ENCODE measurements around the gene TMEM81. TPM values are rescaled to one million over a fixed set of nuclear protein-coding genes. Genes with fewer than 3 reads are reported as not detected.

The TMEM81 gene
- polyA plus RNA-seq, 2 of the 4 experiments (the other 2 are of a cell fraction): 2.2 to 4.3 TPM

DNA sequence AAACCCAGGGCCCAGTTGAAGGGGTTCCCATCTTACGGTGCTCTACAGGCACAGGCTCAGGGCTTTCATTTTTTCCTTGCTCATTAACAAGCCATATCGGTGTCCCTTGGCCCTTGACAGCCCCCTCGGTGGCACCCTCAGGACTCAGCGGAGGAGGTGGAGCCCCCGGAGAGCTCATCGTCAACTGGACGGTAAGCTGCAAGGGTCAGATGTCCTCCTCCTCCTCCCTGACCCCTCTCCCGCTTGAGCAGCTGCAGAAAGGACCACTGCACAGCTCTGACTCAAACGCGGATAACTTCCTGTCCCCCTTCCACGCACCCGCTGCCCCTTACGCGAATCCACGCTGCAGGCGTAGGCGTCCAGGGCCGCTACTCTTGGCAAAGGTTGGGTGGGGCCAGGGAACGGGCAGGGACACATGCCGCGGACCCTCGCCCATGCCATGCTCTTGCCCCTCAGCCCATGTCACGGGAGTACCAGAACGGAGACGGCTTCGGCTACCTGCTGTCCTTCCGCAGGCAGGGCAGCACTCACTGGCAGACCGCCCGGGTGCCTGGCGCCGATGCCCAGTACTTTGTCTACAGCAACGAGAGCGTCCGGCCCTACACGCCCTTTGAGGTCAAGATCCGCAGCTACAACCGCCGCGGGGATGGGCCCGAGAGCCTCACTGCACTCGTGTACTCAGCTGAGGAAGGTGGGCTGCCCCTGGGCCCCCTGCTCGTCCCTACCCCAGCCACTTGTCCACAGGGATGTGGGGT lies 14.7 kb downstream of the TMEM81 start:
- ChIA-PET POLR2A (interaction anchor here (0.6 kb wide), 1 partner anchor 66 kb away, joined by 3 read pairs; no protein-coding TSS in a partner anchor), CTCF (interaction anchor here (0.6 to 15.7 kb wide), 7 partner anchors 8 to 187 kb away, joined by 3 to 134 read pairs (median 6); no protein-coding TSS in a partner anchor)
- H3K4me3 ChIP-seq: no peak overlapping the region
- H3K27ac ChIP-seq: no peak overlapping the region
- FAIRE-seq: no peak
- no peak for TF ChIP-seq FOSB (CRISPR knock-in tag; IDR thresholded peaks at IDR 0.05)
- no peak for TF ChIP-seq ZSCAN20 (CRISPR knock-in tag; IDR thresholded peaks at IDR 0.05)
- TF ChIP-seq, protein P1, sequence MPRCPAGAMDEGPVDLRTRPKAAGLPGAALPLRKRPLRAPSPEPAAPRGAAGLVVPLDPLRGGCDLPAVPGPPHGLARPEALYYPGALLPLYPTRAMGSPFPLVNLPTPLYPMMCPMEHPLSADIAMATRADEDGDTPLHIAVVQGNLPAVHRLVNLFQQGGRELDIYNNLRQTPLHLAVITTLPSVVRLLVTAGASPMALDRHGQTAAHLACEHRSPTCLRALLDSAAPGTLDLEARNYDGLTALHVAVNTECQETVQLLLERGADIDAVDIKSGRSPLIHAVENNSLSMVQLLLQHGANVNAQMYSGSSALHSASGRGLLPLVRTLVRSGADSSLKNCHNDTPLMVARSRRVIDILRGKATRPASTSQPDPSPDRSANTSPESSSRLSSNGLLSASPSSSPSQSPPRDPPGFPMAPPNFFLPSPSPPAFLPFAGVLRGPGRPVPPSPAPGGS (IDR thresholded peaks at IDR 0.05): no peak
- TF ChIP-seq, protein P2, sequence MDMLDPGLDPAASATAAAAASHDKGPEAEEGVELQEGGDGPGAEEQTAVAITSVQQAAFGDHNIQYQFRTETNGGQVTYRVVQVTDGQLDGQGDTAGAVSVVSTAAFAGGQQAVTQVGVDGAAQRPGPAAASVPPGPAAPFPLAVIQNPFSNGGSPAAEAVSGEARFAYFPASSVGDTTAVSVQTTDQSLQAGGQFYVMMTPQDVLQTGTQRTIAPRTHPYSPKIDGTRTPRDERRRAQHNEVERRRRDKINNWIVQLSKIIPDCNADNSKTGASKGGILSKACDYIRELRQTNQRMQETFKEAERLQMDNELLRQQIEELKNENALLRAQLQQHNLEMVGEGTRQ (IDR thresholded peaks at IDR 0.05): no peak
- TF ChIP-seq EP300 (IDR thresholded peaks at IDR 0.05): no peak
- TF ChIP-seq TFCP2L1 (CRISPR knock-in tag; IDR thresholded peaks at IDR 0.05): no peak
- 72% methylated on average over 37 of the region's 42 CpGs for WGBS (ENCODE audit: missing lambda C conversion rate)
- no peaks in the 10 kb centered on the region for H3K4me1 ChIP-seq
- no peak overlapping the region for H3K4me2 ChIP-seq
- ATAC-seq: no peak
- DNase-seq (ENCODE audit: low read depth in 1 of 2, low spot score in 1 of 2): no peak
- no peaks in the 10 kb centered on the region for H3K9me3 ChIP-seq

DNA sequence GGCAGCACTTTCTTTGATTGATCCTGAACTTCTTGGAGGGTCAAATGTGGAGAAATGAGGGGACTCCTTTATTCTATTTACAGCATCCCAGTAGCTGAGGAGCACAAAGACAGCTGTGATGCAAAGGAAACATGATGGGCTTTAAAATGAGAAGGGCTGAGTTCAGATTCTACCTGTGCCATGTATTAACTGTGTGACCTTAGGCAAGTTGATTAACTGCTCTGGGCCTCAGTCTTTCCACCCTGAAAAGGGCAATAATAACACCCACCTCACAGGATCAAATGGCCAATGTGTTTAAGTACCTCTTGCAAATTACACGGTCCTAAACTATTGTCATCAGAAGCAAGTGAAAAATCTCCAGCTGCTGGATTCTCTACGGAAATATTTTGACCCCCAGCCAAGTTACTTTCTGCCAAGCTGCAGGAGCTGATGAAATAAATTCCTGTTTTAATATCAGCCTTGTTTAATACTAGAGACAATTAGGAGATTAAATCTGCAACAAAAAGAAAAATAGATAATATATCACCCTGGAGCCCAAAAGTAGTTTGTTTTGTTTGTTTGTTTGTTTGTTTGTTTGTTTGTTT lies 15.7 kb downstream of the TMEM81 start:
- Histone ChIP-seq H3K4me1 (no peaks in the 10 kb centered on the region), H3K4me3 (no peak overlapping the region), H3K4me2 (no peak overlapping the region), H3K9me3 (no peaks in the 10 kb centered on the region), H3K27ac (no peak overlapping the region)
- CTCF ChIA-PET: interaction anchor here (0.6 to 2.0 kb wide), 6 partner anchors 10 to 467 kb away, joined by 3 to 8 read pairs (median 4); no protein-coding TSS in a partner anchor
- 36% methylated on average over 2 of the region's 2 CpGs for WGBS (ENCODE audit: missing lambda C conversion rate)
- no peak for TF ChIP-seq HEYL (CRISPR knock-in tag; IDR thresholded peaks at IDR 0.05)
- TF ChIP-seq, protein P3, sequence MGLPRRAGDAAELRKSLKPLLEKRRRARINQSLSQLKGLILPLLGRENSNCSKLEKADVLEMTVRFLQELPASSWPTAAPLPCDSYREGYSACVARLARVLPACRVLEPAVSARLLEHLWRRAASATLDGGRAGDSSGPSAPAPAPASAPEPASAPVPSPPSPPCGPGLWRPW (IDR thresholded peaks at IDR 0.05): no peak
- no peak for TF ChIP-seq POLR2A (IDR thresholded peaks at IDR 0.05; ENCODE audit: low read length)
- no peak for TF ChIP-seq RARB (CRISPR knock-in tag; IDR thresholded peaks at IDR 0.05)
- no peak for TF ChIP-seq EP300 (IDR thresholded peaks at IDR 0.05)
- TF ChIP-seq RFX5 (IDR thresholded peaks at IDR 0.05): no peak
- TF ChIP-seq KDM5A (IDR thresholded peaks at IDR 0.05): no peak
- TF ChIP-seq ZC3H11A (IDR thresholded peaks at IDR 0.05): no peak
- TF ChIP-seq, protein P4, sequence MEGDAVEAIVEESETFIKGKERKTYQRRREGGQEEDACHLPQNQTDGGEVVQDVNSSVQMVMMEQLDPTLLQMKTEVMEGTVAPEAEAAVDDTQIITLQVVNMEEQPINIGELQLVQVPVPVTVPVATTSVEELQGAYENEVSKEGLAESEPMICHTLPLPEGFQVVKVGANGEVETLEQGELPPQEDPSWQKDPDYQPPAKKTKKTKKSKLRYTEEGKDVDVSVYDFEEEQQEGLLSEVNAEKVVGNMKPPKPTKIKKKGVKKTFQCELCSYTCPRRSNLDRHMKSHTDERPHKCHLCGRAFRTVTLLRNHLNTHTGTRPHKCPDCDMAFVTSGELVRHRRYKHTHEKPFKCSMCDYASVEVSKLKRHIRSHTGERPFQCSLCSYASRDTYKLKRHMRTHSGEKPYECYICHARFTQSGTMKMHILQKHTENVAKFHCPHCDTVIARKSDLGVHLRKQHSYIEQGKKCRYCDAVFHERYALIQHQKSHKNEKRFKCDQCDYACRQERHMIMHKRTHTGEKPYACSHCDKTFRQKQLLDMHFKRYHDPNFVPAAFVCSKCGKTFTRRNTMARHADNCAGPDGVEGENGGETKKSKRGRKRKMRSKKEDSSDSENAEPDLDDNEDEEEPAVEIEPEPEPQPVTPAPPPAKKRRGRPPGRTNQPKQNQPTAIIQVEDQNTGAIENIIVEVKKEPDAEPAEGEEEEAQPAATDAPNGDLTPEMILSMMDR (IDR thresholded peaks at IDR 0.05): no peak
- TF ChIP-seq, protein P5, sequence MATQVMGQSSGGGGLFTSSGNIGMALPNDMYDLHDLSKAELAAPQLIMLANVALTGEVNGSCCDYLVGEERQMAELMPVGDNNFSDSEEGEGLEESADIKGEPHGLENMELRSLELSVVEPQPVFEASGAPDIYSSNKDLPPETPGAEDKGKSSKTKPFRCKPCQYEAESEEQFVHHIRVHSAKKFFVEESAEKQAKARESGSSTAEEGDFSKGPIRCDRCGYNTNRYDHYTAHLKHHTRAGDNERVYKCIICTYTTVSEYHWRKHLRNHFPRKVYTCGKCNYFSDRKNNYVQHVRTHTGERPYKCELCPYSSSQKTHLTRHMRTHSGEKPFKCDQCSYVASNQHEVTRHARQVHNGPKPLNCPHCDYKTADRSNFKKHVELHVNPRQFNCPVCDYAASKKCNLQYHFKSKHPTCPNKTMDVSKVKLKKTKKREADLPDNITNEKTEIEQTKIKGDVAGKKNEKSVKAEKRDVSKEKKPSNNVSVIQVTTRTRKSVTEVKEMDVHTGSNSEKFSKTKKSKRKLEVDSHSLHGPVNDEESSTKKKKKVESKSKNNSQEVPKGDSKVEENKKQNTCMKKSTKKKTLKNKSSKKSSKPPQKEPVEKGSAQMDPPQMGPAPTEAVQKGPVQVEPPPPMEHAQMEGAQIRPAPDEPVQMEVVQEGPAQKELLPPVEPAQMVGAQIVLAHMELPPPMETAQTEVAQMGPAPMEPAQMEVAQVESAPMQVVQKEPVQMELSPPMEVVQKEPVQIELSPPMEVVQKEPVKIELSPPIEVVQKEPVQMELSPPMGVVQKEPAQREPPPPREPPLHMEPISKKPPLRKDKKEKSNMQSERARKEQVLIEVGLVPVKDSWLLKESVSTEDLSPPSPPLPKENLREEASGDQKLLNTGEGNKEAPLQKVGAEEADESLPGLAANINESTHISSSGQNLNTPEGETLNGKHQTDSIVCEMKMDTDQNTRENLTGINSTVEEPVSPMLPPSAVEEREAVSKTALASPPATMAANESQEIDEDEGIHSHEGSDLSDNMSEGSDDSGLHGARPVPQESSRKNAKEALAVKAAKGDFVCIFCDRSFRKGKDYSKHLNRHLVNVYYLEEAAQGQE (IDR thresholded peaks at IDR 0.05): no peak
- no peak for TF ChIP-seq JUNB (IDR thresholded peaks at IDR 0.05)
- no peak for TF ChIP-seq RAD21 (conservative IDR thresholded peaks at IDR 0.05 in 1 of 2, IDR thresholded peaks at IDR 0.05 in 1 of 2)
- no peak for TF ChIP-seq CEBPB (IDR thresholded peaks at IDR 0.05)
- no peak for TF ChIP-seq HOXA7 (CRISPR knock-in tag; IDR thresholded peaks at IDR 0.05)
- no peak for TF ChIP-seq ZFP36 (IDR thresholded peaks at IDR 0.05; ENCODE audit: borderline replicate concordance, partially characterized antibody)
- FAIRE-seq (no peak), ATAC-seq (no peak), DNase-seq (ENCODE audit: low read depth in 1 of 2, low spot score in 1 of 2) (no peak)
- POLR2A ChIA-PET: interaction anchor here (0.6 kb wide), 1 partner anchor 65 kb away, joined by 3 read pairs; no protein-coding TSS in a partner anchor

Measured in A549 (cell line).